ENCODE data around the gene TEX22.

TEX22 gene

GRCh38 chr14:105384605-105385321, 13.6 kb upstream of the TEX22 start:
- no peak for DNase-seq (ENCODE audit: low read depth)

DNA sequence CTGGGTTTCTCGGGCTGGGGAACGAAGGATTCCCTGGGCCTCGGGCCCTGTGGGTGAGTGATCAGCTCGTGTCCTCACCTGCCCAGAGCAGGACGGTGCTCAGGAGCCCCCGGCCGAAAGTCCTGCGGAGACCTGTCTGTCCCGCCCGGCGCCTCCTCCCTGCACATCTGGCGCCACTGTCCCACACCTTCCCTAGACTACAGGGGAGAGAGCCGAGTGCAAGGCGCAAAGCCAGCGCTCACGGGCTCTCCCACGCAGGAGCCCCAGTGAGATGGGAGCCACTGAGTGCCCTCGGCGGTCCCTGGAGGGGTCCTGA, 13.1 kb upstream of the TEX22 start:
- no peak for DNase-seq (ENCODE audit: low read depth)

- no peak for DNase-seq (ENCODE audit: low read depth)
These were observed 12.5 kb upstream of the TEX22 start for GRCh38 chr14:105385698-105386365.

DNA sequence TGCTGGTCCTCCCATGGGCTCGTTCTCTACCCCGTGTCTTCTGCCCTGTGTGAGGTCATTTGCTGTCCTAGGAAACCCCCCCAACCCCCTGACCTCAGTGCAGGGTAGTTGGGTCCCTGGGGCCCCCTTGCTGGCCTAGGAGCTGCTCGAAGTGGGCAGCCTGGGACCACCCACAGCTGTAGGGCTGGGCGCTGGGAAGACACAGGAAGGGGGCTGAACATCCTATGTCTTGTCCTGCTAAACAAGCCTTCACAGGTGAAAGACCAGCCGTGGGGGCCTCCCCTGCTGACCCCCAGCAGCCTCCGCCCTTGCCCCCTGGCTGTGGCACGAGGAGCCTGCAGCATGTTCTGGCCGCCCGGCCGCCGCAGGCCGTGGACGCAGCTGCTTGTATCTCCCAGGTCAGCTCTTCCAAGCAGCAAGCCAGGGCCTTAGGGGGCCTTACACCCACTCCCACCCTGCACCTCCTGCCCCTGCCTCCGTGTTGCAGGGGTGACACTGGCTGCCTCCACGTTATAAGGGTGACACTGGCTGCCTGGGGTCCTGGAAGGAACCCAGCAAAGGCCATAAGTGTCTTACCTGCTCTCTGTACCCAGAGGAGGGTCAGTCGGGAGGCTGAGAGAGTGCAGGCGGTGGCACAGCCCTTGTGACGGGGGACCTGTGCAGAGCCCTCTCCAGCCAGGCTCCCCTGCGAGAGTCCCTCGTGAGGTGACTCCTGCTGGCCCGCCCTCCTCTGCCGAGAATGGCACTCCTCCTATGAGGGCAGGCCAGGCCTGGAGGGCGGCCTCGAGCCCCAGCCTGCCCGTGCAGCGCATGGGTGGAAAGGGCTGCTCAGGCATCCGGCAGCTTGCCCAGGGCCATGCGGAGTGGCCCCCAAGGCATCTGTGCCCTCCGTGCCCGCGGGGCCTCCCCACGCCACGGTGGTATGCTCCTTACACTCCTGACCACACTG, 11.5 kb upstream of the TEX22 start:
- DNase-seq (ENCODE audit: low read depth) = no peak

GRCh38 chr14:105387530-105387922, 10.8 kb upstream of the TEX22 start:
- no peak for DNase-seq (ENCODE audit: low read depth)

- no peak for DNase-seq (ENCODE audit: low read depth)
These were observed 10.0 kb upstream of the TEX22 start for GRCh38 chr14:105388110-105388951.

DNA sequence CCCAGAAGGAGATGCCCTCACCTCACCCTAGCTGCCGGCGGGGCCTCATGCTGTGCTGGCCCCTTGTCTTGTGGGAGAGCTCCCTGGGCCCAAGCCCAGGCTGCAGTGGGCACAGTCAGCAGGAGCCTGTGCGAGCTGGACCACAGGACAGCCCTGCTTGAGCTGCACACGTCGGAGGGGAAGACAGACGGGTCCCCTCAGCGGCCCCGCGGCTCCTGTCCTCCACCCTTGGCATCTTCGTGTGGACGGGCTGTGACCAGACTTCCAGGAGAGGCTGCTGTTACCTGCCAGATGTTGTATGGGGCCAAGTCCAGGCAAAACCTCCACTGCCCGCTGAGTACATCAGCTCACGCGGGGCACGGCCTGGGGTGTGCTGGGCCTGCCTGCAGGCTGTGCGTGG, 9.4 kb upstream of the TEX22 start:
- DNase-seq (ENCODE audit: low read depth) = no peak

GRCh38 chr14:105389534-105389933, 8.8 kb upstream of the TEX22 start:
- no peak for DNase-seq (ENCODE audit: low read depth)

DNA sequence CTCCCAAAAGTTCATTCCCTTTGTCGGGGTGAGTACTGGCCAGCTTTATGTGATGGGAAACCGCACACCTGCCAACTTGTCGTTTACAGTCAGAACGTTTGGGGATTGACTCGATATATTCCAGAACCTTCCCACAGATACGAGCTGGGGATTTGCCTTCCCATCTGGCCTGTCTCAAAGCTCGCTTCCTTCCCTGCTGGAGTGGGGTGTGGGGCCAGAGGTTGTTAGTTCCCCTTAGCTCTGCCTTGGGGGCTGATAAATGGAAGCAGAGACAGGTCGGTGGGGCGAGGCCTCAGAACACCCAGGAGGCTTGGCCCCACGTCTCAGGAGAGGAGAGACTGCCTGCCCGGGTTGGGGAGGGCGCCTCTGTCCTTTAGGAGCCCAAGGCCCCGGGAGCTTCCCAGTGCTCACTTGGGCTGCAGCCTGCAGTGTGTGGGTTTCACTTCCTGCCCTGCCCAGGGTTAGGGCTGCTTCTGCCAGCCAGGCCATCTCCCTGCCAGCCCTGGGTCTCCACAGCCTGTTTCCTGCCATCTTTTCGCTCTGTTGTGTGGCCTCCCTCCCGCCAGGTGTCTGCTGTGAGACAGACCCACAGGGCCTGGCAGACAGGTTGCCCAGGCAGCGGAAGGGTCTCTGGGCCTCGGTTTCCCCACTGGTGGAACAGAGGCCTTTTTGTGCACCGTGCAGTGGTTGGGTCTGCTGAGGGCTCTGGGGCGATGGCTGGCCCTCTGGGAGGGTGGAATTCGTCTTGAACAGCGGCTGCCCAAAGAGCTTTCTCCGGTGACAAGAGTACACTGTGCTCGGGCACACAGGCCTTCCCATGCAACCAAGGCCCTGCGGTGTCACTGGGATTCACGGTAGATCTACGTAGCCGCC, 8.1 kb upstream of the TEX22 start:
- DNase-seq (ENCODE audit: low read depth) = no peak

DNA sequence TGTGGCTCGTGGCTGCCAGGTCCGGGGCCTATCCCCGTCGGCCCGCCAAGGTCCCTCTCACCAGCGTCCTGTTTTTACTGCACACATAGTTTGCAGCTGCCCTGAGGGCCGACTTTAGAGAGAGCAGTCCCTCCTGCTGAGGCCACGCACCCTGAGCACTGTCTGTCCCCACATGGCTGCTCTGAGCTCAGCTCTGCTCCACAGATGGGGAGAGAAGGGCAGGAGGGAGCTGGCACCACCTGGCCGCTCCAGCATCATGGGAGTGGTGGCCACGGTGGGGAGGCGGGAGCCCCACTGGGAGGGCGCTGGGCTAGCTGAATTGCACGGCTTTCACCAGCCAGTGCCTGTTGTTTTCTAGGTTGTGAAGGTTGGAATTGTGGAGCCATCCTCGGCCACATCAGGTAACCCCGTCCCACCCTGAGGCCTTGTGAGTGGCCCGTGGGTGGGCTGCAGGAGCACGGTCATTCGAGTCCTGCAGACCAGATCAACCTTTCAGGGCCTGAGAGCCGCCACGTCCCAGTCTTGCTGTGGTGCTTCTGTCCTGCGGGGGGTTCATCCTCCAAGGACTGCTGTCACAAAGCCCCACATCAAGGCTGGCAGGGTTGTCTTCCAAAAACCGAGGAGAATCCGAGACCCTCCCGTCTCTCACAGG, 7.4 kb upstream of the TEX22 start:
- no peak for DNase-seq (ENCODE audit: low read depth)

DNA sequence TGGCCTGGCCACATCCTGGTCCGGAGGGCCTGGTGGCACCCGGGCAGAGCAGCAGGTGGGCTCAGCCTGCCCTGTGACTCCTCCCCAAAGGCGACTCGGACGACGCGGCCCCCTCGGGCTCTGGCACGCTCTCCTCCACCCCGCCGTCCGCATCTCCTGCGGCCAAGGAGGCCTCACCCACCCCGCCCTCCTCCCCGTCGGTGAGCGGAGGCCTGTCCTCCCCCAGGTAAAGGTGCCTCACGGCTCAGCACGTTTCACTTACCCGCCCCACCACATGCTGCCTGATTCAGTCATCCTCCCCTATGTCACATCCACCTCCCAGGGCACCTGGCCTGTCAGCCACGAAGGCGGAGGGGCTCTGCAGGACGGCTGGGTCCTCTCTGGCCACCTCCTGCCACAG, 6.8 kb upstream of the TEX22 start:
- DNase-seq (ENCODE audit: low read depth) = no peak

- no peak for DNase-seq (ENCODE audit: low read depth)
These were observed 5.9 kb upstream of the TEX22 start for GRCh38 chr14:105392131-105393090.

DNA sequence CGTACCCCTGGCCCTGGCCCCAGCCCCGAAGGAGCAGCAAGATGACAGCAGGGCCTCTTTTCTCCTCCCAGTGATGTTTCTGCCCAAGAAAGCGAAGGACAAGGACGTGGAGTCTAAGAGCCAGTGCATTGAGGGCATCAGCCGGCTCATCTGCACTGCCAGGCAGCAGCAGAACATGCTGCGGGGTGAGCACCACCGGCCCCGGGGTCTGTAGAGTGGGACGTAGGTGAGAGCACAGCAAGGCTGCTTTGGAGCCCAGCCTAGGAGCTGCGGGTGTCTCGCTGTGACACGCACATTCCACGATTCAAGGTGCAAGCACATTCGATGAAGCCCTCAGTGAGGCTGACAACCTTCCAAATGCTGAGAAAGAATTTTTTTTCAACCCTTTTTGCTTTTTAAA, 5.2 kb upstream of the TEX22 start:
- DNase-seq (ENCODE audit: low read depth) = no peak

DNA sequence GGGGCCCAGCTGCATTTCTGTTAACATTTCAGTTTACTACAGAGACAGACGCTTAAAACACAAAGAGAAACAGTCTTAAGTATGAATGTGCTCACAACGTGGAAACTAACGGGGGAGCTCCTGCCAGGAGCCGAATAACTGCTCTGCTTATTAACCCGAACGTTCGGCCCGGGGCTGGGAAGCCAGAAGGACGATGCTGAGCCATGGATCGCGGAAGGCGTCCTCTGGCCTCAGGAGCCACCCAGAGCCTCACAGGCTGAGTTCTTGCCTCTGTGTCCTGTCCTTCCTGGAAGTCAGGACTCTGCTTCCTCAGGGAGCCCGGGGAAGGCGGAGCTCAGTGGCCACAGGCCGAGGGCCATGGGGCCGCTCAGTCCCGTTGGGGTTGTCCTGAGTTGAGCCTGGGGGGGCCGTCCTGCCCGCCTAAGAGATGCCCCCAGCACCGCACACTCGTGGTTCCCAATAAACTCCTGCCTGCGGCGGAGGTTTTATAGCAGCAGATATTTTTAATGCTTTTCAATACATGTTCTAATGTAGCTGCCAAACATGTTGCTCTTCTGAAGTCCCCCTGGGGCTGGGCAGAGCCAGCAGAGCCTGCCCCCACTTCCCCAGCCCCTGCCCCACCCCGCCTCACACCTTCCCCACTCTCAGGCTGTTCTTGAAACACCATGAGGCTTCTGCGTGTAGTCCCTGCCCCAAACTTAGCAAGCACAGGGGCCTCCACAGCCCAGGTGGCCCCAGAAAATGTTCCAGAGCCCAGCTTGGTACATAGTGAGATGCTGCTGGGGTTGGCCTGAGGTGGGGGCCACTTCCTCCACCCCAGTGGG, 3.4 kb upstream of the TEX22 start:
- DNase-seq (ENCODE audit: low read depth) = no peak

GRCh38 chr14:105395538-105395854, 2.8 kb upstream of the TEX22 start:
- no peak for DNase-seq (ENCODE audit: low read depth)

GRCh38 chr14:105397350-105397931, 897 bp upstream of the TEX22 start:
- no peak for DNase-seq (ENCODE audit: low read depth)

DNA sequence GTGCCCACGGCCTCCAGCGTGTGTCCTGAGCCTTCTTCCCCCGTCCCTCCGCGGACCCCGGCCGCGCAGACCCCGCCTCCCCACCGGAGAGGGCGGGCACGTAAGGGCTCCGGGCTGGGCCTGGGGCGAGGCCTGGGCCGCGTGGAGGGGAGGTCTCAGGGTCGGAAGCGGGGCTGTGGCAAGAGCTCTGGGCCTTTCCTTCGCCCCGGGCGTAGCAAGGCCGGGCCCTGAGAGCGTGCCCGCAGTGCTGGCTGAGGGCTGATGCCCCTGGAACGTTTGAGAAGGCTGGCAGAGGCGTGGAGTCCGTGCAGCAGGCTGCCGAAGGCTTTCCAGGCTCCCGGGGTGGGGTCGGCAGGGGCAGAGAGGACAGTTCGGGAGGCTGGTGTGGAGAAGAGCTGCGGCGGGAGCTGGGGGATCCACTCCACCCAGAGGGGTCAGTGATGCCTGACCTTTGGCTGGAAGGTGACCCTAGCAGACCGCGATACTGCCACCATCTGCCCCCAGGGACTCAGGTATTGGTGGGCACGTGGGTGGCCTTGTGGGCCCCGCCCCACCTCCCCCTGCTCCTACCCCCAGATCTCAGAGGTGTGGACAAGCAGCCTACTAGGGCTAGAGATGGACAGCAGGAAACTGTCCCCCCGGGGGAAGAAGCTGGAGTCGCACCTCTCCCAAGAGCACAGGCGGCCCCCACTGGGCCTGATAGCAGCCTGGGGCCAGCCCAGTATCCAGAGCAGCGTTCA, 558 bp downstream of the TEX22 start:
- no peak for DNase-seq (ENCODE audit: low read depth)

- DNase-seq (ENCODE audit: low read depth) = no peak
These were observed 1.1 kb downstream of the TEX22 start for GRCh38 chr14:105399466-105399775.

All from stromal cell of bone marrow (primary cell).